ENCODE results near the gene S100A6.

The S100A6 gene

DNA sequence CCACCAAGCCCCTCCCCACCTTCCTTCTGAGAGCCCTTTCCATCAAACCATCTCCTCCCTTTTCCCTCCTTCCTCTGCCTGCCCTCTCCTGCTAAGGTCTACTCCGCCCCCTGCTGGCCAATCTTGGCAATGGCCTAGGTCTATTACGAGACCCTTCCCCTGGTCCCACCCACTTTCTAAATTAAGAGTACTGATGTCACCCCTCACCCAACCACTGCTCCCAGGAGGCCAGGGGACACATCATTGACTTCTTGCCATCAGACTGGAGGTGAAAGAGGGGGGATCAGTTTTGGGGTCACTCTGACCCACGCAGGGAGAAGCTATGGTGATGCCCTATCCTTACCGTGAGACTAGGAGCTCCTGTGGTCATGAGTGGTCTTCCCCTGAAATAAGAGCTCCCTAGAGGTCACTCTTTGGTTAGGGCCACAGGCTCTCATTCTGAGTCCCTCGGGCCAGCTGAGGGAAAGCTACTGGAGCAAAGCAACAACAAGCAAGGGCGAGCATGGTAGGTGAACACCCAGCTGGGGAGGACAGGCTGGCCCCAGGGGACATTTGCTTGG is 40.7 kb downstream of the S100A6 start:
- Histone ChIP-seq H3K27ac (ENCODE audit: insufficient read depth in 1 of 2, low read depth in 1 of 2, low read length in 2 of 2, poor library complexity in 1 of 2, severe bottlenecking in 2 of 2) (no peak overlapping the region), H3K4me3 (ENCODE audit: control insufficient read depth in 1 of 7, extremely low read depth in 1 of 7, insufficient read depth in 4 of 7, low read depth in 2 of 7, low read length in 6 of 7) (no peak overlapping the region), H3K36me3 (ENCODE audit: control insufficient read depth in 4 of 4, insufficient read depth in 4 of 4, low read length in 3 of 4) (no peaks in the 10 kb centered on the region), H3K9me3 (ENCODE audit: control extremely low read depth in 1 of 5, control insufficient read depth in 4 of 5, insufficient read depth in 2 of 5, low read depth in 1 of 5, low read length in 4 of 5) (no peaks in the 10 kb centered on the region), H3K27me3 (replicated peaks in 2 of 5; ENCODE audit: control insufficient read depth in 4 of 5, insufficient read depth in 5 of 5, low read length in 4 of 5) (peaks cover 0 to 4% (median 1%) of the 10 kb centered on the region in 5 experiments), H3K4me1 (ENCODE audit: control extremely low read depth in 1 of 4, control insufficient read depth in 4 of 4, insufficient read depth in 4 of 4, low read length in 3 of 4) (peaks cover 0 to 19% (median 14%) of the 10 kb centered on the region in 4 experiments)
- POLR2A ChIA-PET, result interaction anchor here (0.6 to 0.9 kb wide), 2 partner anchors 86 to 142 kb away, joined by 3 read pairs; no protein-coding TSS in a partner anchor
- CTCF ChIA-PET, result interaction anchor here (0.7 to 12.8 kb wide), 22 partner anchors 9 to 256 kb away, joined by 3 to 199 read pairs (median 5); partner anchors contain the start of genes PGLYRP4 and S100A9
- 77% methylated on average over 4 of the region's 6 CpGs for WGBS (ENCODE audit: insufficient coverage)
- DNase-seq, result peak; percentile 70 to 82 (median 73)

DNA sequence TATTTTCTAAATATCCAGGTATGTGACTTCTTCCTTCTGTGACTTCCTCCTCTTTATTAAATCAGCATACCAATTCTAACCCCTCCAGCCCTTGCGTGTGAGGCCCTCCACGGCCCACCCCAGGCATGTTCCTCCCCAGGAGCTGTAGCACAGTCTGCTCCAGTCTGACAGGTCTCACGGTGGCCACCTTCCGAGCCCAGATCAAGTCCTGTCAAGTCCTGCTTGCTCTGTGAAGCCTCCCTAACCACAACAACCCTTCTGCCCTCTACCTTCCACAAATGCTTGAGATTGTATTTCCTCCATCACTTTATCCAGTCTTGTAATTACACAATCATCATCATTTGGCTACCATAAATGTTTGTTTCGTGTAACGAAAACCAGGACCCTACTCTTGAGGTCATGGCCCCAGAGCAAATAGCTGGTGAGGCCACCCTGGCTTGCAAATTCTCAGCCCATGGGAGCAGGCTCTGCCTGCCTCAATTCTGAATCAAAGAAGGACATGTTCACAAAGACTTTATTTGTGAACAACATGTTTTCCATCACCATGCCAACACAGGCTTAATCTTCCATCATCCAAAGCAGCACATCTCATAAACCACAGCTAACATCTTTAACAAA is 42.3 kb downstream of the S100A6 start:
- WGBS (ENCODE audit: insufficient coverage), result 85% methylated on average over 6 of the region's 6 CpGs
- Histone ChIP-seq H3K36me3 (ENCODE audit: control insufficient read depth in 4 of 4, insufficient read depth in 4 of 4, low read length in 3 of 4) (no peaks in the 10 kb centered on the region), H3K4me3 (ENCODE audit: control insufficient read depth in 1 of 7, extremely low read depth in 1 of 7, insufficient read depth in 4 of 7, low read depth in 2 of 7, low read length in 6 of 7) (no peak overlapping the region), H3K9me3 (ENCODE audit: control extremely low read depth in 1 of 5, control insufficient read depth in 4 of 5, insufficient read depth in 2 of 5, low read depth in 1 of 5, low read length in 4 of 5) (no peaks in the 10 kb centered on the region), H3K27ac (ENCODE audit: insufficient read depth in 1 of 2, low read depth in 1 of 2, low read length in 2 of 2, poor library complexity in 1 of 2, severe bottlenecking in 2 of 2) (no peak overlapping the region), H3K27me3 (replicated peaks in 2 of 5; ENCODE audit: control insufficient read depth in 4 of 5, insufficient read depth in 5 of 5, low read length in 4 of 5) (peaks cover 0 to 4% (median 1%) of the 10 kb centered on the region in 5 experiments), H3K4me1 (ENCODE audit: control extremely low read depth in 1 of 4, control insufficient read depth in 4 of 4, insufficient read depth in 4 of 4, low read length in 3 of 4) (peaks cover 0 to 18% (median 11%) of the 10 kb centered on the region in 4 experiments)
- POLR2A ChIA-PET, result no interaction called here
- CTCF ChIA-PET, result interaction anchor here (0.7 to 12.8 kb wide), 8 partner anchors 8 to 141 kb away, joined by 3 to 199 read pairs (median 9); partner anchors contain the start of genes PGLYRP4 and S100A9
- no peak for DNase-seq

- no peaks in the 10 kb centered on the region for H3K9me3 ChIP-seq (ENCODE audit: control extremely low read depth in 1 of 5, control insufficient read depth in 4 of 5, insufficient read depth in 2 of 5, low read depth in 1 of 5, low read length in 4 of 5)
- H3K4me1 ChIP-seq (ENCODE audit: control extremely low read depth in 1 of 4, control insufficient read depth in 4 of 4, insufficient read depth in 4 of 4, low read length in 3 of 4), result peaks cover 0 to 18% (median 11%) of the 10 kb centered on the region in 4 experiments
- CTCF ChIA-PET, result interaction anchor here (1.1 to 12.8 kb wide), 2 partner anchors 20 to 138 kb away, joined by 3 to 199 read pairs; partner anchors contain the start of gene PGLYRP4
- WGBS (ENCODE audit: insufficient coverage), result 81% methylated on average over 9 of the region's 12 CpGs
- H3K36me3 ChIP-seq (ENCODE audit: control insufficient read depth in 4 of 4, insufficient read depth in 4 of 4, low read length in 3 of 4), result no peaks in the 10 kb centered on the region
- POLR2A ChIA-PET, result no interaction called here
- peak; percentile 42 to 84 (median 84) for DNase-seq
- no peak overlapping the region for H3K4me3 ChIP-seq (ENCODE audit: control insufficient read depth in 1 of 7, extremely low read depth in 1 of 7, insufficient read depth in 4 of 7, low read depth in 2 of 7, low read length in 6 of 7)
- no peak overlapping the region for H3K27ac ChIP-seq (ENCODE audit: insufficient read depth in 1 of 2, low read depth in 1 of 2, low read length in 2 of 2, poor library complexity in 1 of 2, severe bottlenecking in 2 of 2)
- H3K27me3 ChIP-seq (replicated peaks in 2 of 5; ENCODE audit: control insufficient read depth in 4 of 5, insufficient read depth in 5 of 5, low read length in 4 of 5), result peaks cover 0 to 5% (median 1%) of the 10 kb centered on the region in 5 experiments
These were observed 45.3 kb downstream of the S100A6 start for GRCh38 chr1:153490272-153491051.

DNA sequence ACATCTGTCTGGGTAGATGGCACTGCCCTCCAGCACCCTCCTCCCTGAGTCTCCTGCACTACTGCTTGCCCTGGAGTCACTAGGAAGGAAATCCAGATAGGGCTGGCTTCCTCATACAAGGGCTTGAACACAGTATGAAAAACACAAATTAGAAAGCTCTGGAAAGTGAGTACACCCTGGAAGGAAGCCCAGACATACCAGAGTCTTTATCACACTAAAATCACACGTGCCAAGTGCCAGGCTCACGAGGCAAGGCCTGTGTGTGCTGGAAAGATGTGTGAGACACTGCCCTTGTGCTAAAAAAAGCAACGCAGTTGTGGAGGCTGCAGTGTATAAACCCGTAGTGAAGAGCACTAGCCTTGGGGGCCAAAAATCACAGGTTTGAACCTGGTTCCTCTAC is 47.1 kb downstream of the S100A6 start:
- peaks cover 0 to 18% (median 11%) of the 10 kb centered on the region in 4 experiments for H3K4me1 ChIP-seq (ENCODE audit: control extremely low read depth in 1 of 4, control insufficient read depth in 4 of 4, insufficient read depth in 4 of 4, low read length in 3 of 4)
- no peaks in the 10 kb centered on the region for H3K36me3 ChIP-seq (ENCODE audit: control insufficient read depth in 4 of 4, insufficient read depth in 4 of 4, low read length in 3 of 4)
- no peak for DNase-seq
- no peaks in the 10 kb centered on the region for H3K9me3 ChIP-seq (ENCODE audit: control extremely low read depth in 1 of 5, control insufficient read depth in 4 of 5, insufficient read depth in 2 of 5, low read depth in 1 of 5, low read length in 4 of 5)
- ChIA-PET POLR2A (no interaction called here), CTCF (interaction anchor here (0.6 to 12.8 kb wide), 5 partner anchors 11 to 137 kb away, joined by 3 to 199 read pairs (median 3); partner anchors contain the start of gene PGLYRP4)
- peaks cover 0 to 16% (median 1%) of the 10 kb centered on the region in 5 experiments for H3K27me3 ChIP-seq (replicated peaks in 2 of 5; ENCODE audit: control insufficient read depth in 4 of 5, insufficient read depth in 5 of 5, low read length in 4 of 5)
- no peak overlapping the region for H3K4me3 ChIP-seq (ENCODE audit: control insufficient read depth in 1 of 7, extremely low read depth in 1 of 7, insufficient read depth in 4 of 7, low read depth in 2 of 7, low read length in 6 of 7)
- 31% methylated on average over 4 of the region's 4 CpGs for WGBS (ENCODE audit: insufficient coverage)
- no peak overlapping the region for H3K27ac ChIP-seq (ENCODE audit: insufficient read depth in 1 of 2, low read depth in 1 of 2, low read length in 2 of 2, poor library complexity in 1 of 2, severe bottlenecking in 2 of 2)

DNA sequence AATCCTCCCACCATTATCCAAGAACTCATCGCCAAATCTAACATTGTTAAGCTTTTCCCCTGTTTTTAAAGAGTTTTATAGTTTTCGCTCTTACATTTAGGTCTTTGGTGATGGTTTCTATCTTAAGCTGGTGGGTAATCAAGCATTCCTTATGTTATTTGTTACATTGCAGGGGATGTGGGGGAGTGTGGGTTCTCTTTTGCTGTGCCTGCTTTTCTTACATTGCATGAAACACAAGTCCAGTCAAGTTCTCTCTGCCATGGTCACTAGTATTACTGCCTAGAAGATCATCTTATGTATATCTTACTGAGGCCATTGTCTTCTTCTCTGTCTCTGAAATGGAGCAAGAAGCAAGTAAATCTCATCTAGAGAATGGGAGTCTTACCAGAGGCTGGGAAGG is 48.1 kb downstream of the S100A6 start:
- Histone ChIP-seq H3K4me1 (ENCODE audit: control extremely low read depth in 1 of 4, control insufficient read depth in 4 of 4, insufficient read depth in 4 of 4, low read length in 3 of 4) (peaks cover 0 to 18% (median 11%) of the 10 kb centered on the region in 4 experiments), H3K27me3 (replicated peaks in 2 of 5; ENCODE audit: control insufficient read depth in 4 of 5, insufficient read depth in 5 of 5, low read length in 4 of 5) (peaks cover 0 to 18% (median 1%) of the 10 kb centered on the region in 5 experiments), H3K36me3 (ENCODE audit: control insufficient read depth in 4 of 4, insufficient read depth in 4 of 4, low read length in 3 of 4) (no peaks in the 10 kb centered on the region), H3K9me3 (ENCODE audit: control extremely low read depth in 1 of 5, control insufficient read depth in 4 of 5, insufficient read depth in 2 of 5, low read depth in 1 of 5, low read length in 4 of 5) (no peaks in the 10 kb centered on the region), H3K27ac (ENCODE audit: insufficient read depth in 1 of 2, low read depth in 1 of 2, low read length in 2 of 2, poor library complexity in 1 of 2, severe bottlenecking in 2 of 2) (no peak overlapping the region), H3K4me3 (ENCODE audit: control insufficient read depth in 1 of 7, extremely low read depth in 1 of 7, insufficient read depth in 4 of 7, low read depth in 2 of 7, low read length in 6 of 7) (no peak overlapping the region)
- POLR2A ChIA-PET, result interaction anchor here (0.7 kb wide), 1 partner anchor 1311 kb away, joined by 4 read pairs; no protein-coding TSS in a partner anchor
- no peak for DNase-seq
- no CpG with 5 or more reads among the region's 2 CpGs for WGBS (ENCODE audit: insufficient coverage)
- CTCF ChIA-PET, result interaction anchor here (1.6 to 12.8 kb wide), 2 partner anchors 22 to 136 kb away, joined by 7 to 199 read pairs; partner anchors contain the start of gene PGLYRP4

DNA sequence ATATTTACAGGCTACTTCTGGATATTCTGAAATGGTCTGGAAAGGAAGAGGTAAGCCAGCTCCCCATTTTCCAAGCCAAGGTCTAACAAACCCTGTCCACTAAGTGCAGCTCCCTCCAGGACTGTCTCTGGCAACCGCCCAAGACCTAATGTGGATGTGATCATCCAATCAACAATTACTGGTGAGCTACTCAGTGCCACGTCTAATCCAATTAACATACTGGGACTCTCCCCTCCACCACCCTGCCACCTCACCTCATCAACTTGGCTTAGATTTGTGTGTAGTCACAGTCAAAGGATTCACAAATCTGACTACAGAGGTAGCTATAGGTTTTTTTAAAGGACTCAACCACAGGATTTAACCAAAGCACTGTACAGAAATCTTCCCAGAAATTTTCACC is 49.9 kb downstream of the S100A6 start:
- Histone ChIP-seq H3K4me1 (ENCODE audit: control extremely low read depth in 1 of 4, control insufficient read depth in 4 of 4, insufficient read depth in 4 of 4, low read length in 3 of 4) (peaks cover 0 to 9% (median 6%) of the 10 kb centered on the region in 4 experiments), H3K36me3 (ENCODE audit: control insufficient read depth in 4 of 4, insufficient read depth in 4 of 4, low read length in 3 of 4) (no peaks in the 10 kb centered on the region), H3K9me3 (ENCODE audit: control extremely low read depth in 1 of 5, control insufficient read depth in 4 of 5, insufficient read depth in 2 of 5, low read depth in 1 of 5, low read length in 4 of 5) (no peaks in the 10 kb centered on the region), H3K27ac (ENCODE audit: insufficient read depth in 1 of 2, low read depth in 1 of 2, low read length in 2 of 2, poor library complexity in 1 of 2, severe bottlenecking in 2 of 2) (no peak overlapping the region), H3K27me3 (replicated peaks in 2 of 5; ENCODE audit: control insufficient read depth in 4 of 5, insufficient read depth in 5 of 5, low read length in 4 of 5) (peaks cover 0 to 21% (median 3%) of the 10 kb centered on the region in 5 experiments), H3K4me3 (ENCODE audit: control insufficient read depth in 1 of 7, extremely low read depth in 1 of 7, insufficient read depth in 4 of 7, low read depth in 2 of 7, low read length in 6 of 7) (no peak overlapping the region)
- 100% methylated on average over 2 of the region's 2 CpGs for WGBS (ENCODE audit: insufficient coverage)
- DNase-seq, result no peak
- ChIA-PET POLR2A (no interaction called here), CTCF (interaction anchor here (1.2 to 2.6 kb wide), 3 partner anchors 9 to 133 kb away, joined by 5 to 15 read pairs (median 5); no protein-coding TSS in a partner anchor)

Measured in common myeloid progenitor, CD34-positive (primary cell).